Epithelial cell of proximal tubule (primary cell): ENCODE data around the gene CFAP97. TPM values are rescaled to one million over a fixed set of nuclear protein-coding genes. Genes with fewer than 3 reads are reported as not detected.

Source experiments
- DNase-seq: peaks from one replicate; pipeline ENCODE4 v3.0.0-alpha.2; 2011; ENCODE audit warnings: low read depth
- H3K4me3 ChIP-seq: 2 replicates; pipeline ENCODE4 v1.5.1; 2011; ENCODE audit warnings: low read depth, mild to moderate bottlenecking, low read length
- CTCF ChIP-seq: conservative IDR thresholded peaks from 2 replicates; pipeline ENCODE4 v1.5.1; 2012; ENCODE audit warnings: low read depth, mild to moderate bottlenecking, low read length
- total RNA-seq: library from RNA; depleted of rRNA; stranded (reverse); fragments of >200 nt; gene quantifications from 2 replicates; pipeline ENCODE4 v1.2.3, GENCODE V29; 2015

Gene CFAP97
- total RNA-seq, 1 donor from 2014 or later = 22.6 TPM

GRCh38 chr4:185196437-185196836, 7.4 kb downstream of the CFAP97 start:
- no peak for DNase-seq
- TF ChIP-seq CTCF = no peak
- no peak overlapping the region for H3K4me3 ChIP-seq

DNA sequence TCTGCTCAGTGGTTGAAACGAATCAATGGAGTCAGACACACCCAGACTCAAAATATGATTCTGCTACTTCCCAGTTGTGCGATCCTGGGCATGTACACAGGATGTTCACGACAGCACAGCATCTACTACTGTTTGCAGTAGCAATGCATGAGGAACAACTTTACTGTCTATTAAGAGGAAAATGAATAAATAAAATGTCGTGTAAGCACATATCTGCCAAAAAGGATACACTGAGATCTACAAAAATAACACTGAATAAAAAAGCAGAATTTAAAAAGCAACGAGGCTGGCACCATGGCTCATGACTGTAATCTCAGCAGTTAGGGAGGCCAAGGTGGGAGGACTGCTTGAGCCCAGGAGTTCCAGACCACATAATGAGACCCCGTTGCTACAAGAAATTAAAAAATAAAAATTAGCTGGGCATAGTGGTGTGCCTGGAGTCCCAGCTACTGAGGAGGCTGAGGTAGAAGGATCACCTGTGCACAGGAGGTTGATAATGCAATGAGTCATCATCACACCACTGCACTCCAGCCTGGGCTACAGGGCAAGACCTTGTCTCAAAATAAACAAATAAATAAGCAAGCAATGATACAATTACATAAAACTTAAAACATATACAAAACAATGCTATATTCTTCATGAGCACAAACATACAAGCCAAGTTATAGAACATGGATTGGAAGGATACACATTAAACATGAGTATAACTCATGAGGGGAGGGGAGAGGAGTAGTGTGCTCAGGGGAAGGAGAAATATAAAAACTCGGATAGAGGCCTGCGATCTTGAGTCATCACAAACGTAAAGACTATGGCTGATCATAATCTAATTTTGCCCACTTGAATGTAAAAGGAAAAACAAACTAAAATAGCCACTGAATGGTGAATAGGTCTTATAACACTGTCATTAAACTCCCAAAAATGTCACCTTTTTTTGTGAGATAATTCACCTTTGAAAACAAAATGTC, 8.6 kb downstream of the CFAP97 start:
- no peak for TF ChIP-seq CTCF
- DNase-seq = no peak
- H3K4me3 ChIP-seq = no peak overlapping the region

DNA sequence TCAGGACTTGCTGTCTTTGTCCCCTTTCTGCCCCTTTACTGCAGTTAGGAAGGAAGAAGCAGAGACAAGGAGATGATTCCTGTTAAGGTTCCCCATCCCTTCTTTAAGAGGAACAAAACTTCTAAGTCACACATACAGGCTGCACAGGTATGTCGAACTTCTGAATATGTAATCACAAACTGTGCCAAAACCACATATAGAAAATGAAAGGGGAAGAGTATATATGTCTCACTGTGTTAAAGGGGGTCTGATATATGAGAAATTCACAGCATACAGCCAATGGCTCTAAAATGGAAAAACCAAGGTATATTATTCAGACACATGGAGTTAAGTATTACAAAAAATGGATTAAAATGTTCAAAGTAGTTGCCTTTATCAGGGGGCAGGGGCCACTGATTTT, 11.7 kb downstream of the CFAP97 start:
- TF ChIP-seq CTCF = no peak
- H3K4me3 ChIP-seq = no peak overlapping the region
- DNase-seq = no peak

- TF ChIP-seq CTCF = no peak
- no peak for DNase-seq
- H3K4me3 ChIP-seq = no peak overlapping the region
These were observed 13.4 kb downstream of the CFAP97 start for GRCh38 chr4:185190306-185190856.

DNA sequence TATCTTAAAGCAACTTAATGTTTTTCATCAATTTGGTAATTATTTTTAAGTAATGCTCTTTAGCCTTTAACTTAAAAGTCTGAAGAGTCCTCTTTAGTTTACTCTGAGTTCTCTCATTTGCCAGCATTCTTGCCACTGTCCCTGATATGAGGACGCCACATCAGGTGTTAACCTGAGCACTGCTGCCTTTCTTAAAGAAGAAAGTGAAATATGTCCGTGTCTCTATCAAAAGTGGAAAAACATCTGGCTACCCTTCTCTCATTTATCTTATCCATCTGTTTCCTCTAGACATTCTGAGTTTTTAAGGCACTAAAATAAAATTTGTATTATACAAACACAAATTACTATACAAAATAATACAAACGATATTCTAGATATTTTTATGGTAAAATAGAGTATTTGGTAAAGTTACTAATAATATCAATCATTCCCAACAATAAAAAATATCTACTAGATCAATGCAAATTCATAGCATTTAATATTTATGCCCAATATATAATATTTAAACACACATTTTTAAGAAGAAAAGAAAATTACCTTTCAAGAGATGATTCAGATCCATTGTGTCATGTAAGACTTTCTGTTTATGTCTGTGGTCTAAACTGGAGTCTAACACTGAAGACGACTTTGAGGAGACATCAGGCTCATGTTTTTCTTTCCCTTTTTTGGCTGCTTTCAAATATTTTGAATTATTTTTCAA, 14.0 kb downstream of the CFAP97 start:
- no peak for DNase-seq
- H3K4me3 ChIP-seq = no peak overlapping the region
- TF ChIP-seq CTCF = no peak

- H3K4me3 ChIP-seq = no peak overlapping the region
- TF ChIP-seq CTCF = no peak
- no peak for DNase-seq
These were observed 17.0 kb downstream of the CFAP97 start for GRCh38 chr4:185186769-185187168.
